SK-N-SH (cell line): ENCODE measurements around the gene FBXO47. TPM values are rescaled to one million over a fixed set of nuclear protein-coding genes. Genes with fewer than 3 reads are reported as not detected.

Source experiments
- CTCF ChIA-PET: fragments of 300-600, 350-600 bp; formaldehyde crosslinking; extraction: SDS; loops from one replicate; lab custom pipeline; 2021; lab: Yijun Ruan, JAX
- POLR2A ChIA-PET: fragments of 350-600 bp; sonication (Branson Sonifier 250); formaldehyde crosslinking; extraction: SDS; loops from one replicate; lab custom pipeline; 2020; ENCODE audit warnings: antibody characterized with exemption, inconsistent platforms; lab: Yijun Ruan, JAX
- DNase-seq: peaks from one replicate; pipeline ENCODE4 v3.0.0; 2012
- H2AFZ ChIP-seq: fragments of 200-600 bp; sonication (generic); 2 replicates; pipeline ENCODE4 v1.8.1; 2016; ENCODE audit warnings: antibody characterized with exemption, mild to moderate bottlenecking, low read depth
- H3F3A ChIP-seq: fragments of 200-600 bp; sonication (generic); replicated peaks from 2 replicates; pipeline ENCODE3; 2016; ENCODE audit warnings: antibody characterized with exemption, mild to moderate bottlenecking; ENCODE audit not compliant: insufficient read depth
- H3K27ac ChIP-seq, 2 experiments: fragments of 200-500 bp in 1 of 2; fragments of 200-600 bp in 1 of 2; sonication (Bioruptor generic) in 1 of 2; sonication (generic), shearing (Covaris generic) in 1 of 2; 2 replicates each; pipeline versions ENCODE4 v1.5.1 to v1.6.1; 2014 to 2016; ENCODE audit warnings: low read depth in 2 of 2, inconsistent platforms in 1 of 2, low read length in 1 of 2, mild to moderate bottlenecking in 1 of 2, mixed read lengths in 1 of 2
- H3K27me3 ChIP-seq: fragments of 200-600 bp; sonication (generic), shearing (Covaris generic); 2 replicates; pipeline ENCODE4 v1.6.1; 2016; ENCODE audit warnings: mixed run types; ENCODE audit not compliant: insufficient read depth
- H3K36me3 ChIP-seq, 2 experiments: fragments of 200-500 bp in 1 of 2; fragments of 200-600 bp in 1 of 2; sonication (Bioruptor generic) in 1 of 2; sonication (generic) in 1 of 2; replicated peaks in 1 of 2; 2 replicates each; pipeline versions ENCODE3 to v1.5.1; 2014 to 2016; ENCODE audit warnings: low read length in 1 of 2, mild to moderate bottlenecking in 1 of 2; ENCODE audit not compliant: insufficient read depth in 2 of 2, control insufficient read depth in 1 of 2
- H3K4me1 ChIP-seq, 2 experiments: fragments of 200-500 bp in 1 of 2; fragments of 200-600 bp in 1 of 2; sonication (Bioruptor generic) in 1 of 2; sonication (generic), shearing (Covaris generic) in 1 of 2; 2 replicates each; pipeline versions ENCODE4 v1.5.1 to v1.6.1; 2014 to 2016; ENCODE audit warnings: low read depth in 1 of 2, low read length in 1 of 2, mixed run types in 1 of 2; ENCODE audit not compliant: insufficient read depth in 2 of 2, control insufficient read depth in 1 of 2
- H3K4me2 ChIP-seq: fragments of 200-600 bp; sonication (generic), shearing (Covaris generic); 2 replicates; pipeline ENCODE4 v1.6.1; 2017; ENCODE audit warnings: mixed run types
- H3K4me3 ChIP-seq, 2 experiments: fragments of 200-500 bp in 1 of 2; fragments of 200-600 bp in 1 of 2; sonication (Bioruptor generic) in 1 of 2; sonication (generic), shearing (Covaris generic) in 1 of 2; 2 replicates each; pipeline versions ENCODE4 v1.5.1 to v1.8.1; 2014 to 2016; ENCODE audit warnings: low read depth in 2 of 2, inconsistent platforms in 1 of 2, low read length in 1 of 2, mild to moderate bottlenecking in 1 of 2, mixed read lengths in 1 of 2, moderate library complexity in 1 of 2
- H3K79me2 ChIP-seq: fragments of 200-600 bp; sonication (generic); 2 replicates; pipeline ENCODE4 v1.8.1; 2017; ENCODE audit warnings: mild to moderate bottlenecking; ENCODE audit not compliant: insufficient read depth
- H3K9ac ChIP-seq: fragments of 200-600 bp; sonication (generic); 2 replicates; pipeline ENCODE4 v1.6.1; 2017; ENCODE audit warnings: mixed run types
- H3K9me2 ChIP-seq: fragments of 200-600 bp; sonication (generic); 2 replicates; pipeline ENCODE4 v1.6.1; 2017; ENCODE audit warnings: mixed run types
- H3K9me3 ChIP-seq: fragments of 200-600 bp; sonication (generic); 2 replicates; pipeline ENCODE4 v1.6.1; 2017; ENCODE audit warnings: mixed run types, mild to moderate bottlenecking, moderate library complexity
- H4K20me1 ChIP-seq: fragments of 200-600 bp; sonication (generic); 2 replicates; pipeline ENCODE4 v1.6.1; 2017; ENCODE audit warnings: mild to moderate bottlenecking, mixed run types; ENCODE audit not compliant: insufficient read depth
- CHD2 ChIP-seq: fragments of 150-350 bp; IDR thresholded peaks from 2 replicates; pipeline ENCODE4 v1.6.1; 2018; ENCODE audit warnings: low read length; ENCODE audit not compliant: partially characterized antibody
- FOXM1 ChIP-seq: IDR thresholded peaks from 2 replicates; pipeline ENCODE4 v1.4.0; 2012; ENCODE audit warnings: low read depth, mild to moderate bottlenecking
- GATA2 ChIP-seq: sonication (generic); formaldehyde crosslinking; IDR thresholded peaks from 2 replicates; pipeline ENCODE4 v1.5.0; 2020; ENCODE audit warnings: mild to moderate bottlenecking, missing genetic modification reagents
- MEF2A ChIP-seq: IDR thresholded peaks from 2 replicates; pipeline ENCODE4 v1.4.0; 2012; ENCODE audit warnings: low read depth, borderline replicate concordance
- RAD21 ChIP-seq: IDR thresholded peaks from 2 replicates; pipeline ENCODE4 v1.6.1; 2012; ENCODE audit warnings: mild to moderate bottlenecking, low read length
- SMC3 ChIP-seq: IDR thresholded peaks from 2 replicates; pipeline ENCODE4 v1.6.1; 2012; ENCODE audit warnings: low read depth, low read length, improper control_type of control experiment
- USF1 ChIP-seq: IDR thresholded peaks from 2 replicates; pipeline ENCODE4 v1.4.0; 2012; ENCODE audit warnings: low read depth, borderline replicate concordance
- YY1 ChIP-seq: IDR thresholded peaks from 2 replicates; pipeline ENCODE4 v1.4.0; 2012; ENCODE audit warnings: low read depth, mild to moderate bottlenecking
- WGBS: methylation state at CpG from one replicate; pipeline ENCODE4 v1.1.6; 2017; ENCODE audit warnings: low lambda C conversion rate; 5-methylcytosine and 5-hydroxymethylcytosine counted together
- polyA plus RNA-seq, 3 experiments: library from polyadenylated mRNA; depleted of rRNA; stranded (reverse); fragments of >200 nt; gene quantifications; 2 replicates each; pipeline ENCODE4 v1.2.3, GENCODE V29; 2012
- TF ChIP-seq, protein P1 (sequence below): fragments of 200-600 bp; sonication (generic); IDR thresholded peaks from 2 replicates; pipeline ENCODE4 v1.6.1; 2017; ENCODE audit warnings: antibody characterized with exemption, mild to moderate bottlenecking, moderate library complexity

The FBXO47 gene
- polyA plus RNA-seq, 1 of the 3 experiments (the other 2 are of a cell fraction), result not detected

- no peaks in the 10 kb centered on the region for H3K27me3 ChIP-seq
- DNase-seq, result peak; percentile 75
- CTCF ChIA-PET, result interaction anchor here (0.6 to 6.1 kb wide), 64 partner anchors 9 to 369 kb away, joined by 3 to 174 read pairs (median 5); partner anchors contain the start of genes ARL5C, CACNB1, LASP1 and LASP1NB
- no peak overlapping the region for H2AFZ ChIP-seq
- no peak overlapping the region for H3K4me2 ChIP-seq
- POLR2A ChIA-PET, result interaction anchor here (1.0 to 1.7 kb wide), 3 partner anchors 113 to 170 kb away, joined by 4 to 6 read pairs (median 4); partner anchors contain the start of genes LASP1 and RPL23
- H3K27ac ChIP-seq, result no peak overlapping the region
- H3K9me2 ChIP-seq, result no peaks in the 10 kb centered on the region
- H3K4me3 ChIP-seq, result no peak overlapping the region; a peak in 1 of 4 replicates
- no peak for TF ChIP-seq YY1
- peak; percentile 94 for TF ChIP-seq RAD21
- no peak for TF ChIP-seq MEF2A
- TF ChIP-seq CHD2, result no peak
- TF ChIP-seq SMC3, result peak; percentile 91
- TF ChIP-seq, protein P1, sequence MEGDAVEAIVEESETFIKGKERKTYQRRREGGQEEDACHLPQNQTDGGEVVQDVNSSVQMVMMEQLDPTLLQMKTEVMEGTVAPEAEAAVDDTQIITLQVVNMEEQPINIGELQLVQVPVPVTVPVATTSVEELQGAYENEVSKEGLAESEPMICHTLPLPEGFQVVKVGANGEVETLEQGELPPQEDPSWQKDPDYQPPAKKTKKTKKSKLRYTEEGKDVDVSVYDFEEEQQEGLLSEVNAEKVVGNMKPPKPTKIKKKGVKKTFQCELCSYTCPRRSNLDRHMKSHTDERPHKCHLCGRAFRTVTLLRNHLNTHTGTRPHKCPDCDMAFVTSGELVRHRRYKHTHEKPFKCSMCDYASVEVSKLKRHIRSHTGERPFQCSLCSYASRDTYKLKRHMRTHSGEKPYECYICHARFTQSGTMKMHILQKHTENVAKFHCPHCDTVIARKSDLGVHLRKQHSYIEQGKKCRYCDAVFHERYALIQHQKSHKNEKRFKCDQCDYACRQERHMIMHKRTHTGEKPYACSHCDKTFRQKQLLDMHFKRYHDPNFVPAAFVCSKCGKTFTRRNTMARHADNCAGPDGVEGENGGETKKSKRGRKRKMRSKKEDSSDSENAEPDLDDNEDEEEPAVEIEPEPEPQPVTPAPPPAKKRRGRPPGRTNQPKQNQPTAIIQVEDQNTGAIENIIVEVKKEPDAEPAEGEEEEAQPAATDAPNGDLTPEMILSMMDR, result peak; percentile 91
- no peaks in the 10 kb centered on the region for H3K36me3 ChIP-seq
- H3K79me2 ChIP-seq, result no peaks in the 10 kb centered on the region
- no peaks in the 10 kb centered on the region for H3K9me3 ChIP-seq
- H3K4me1 ChIP-seq, result peaks cover 0 to 12% of the 10 kb centered on the region in 2 experiments; a peak in 2 of 4 replicates
- no peaks in the 10 kb centered on the region for H4K20me1 ChIP-seq
- 51% methylated on average over 11 of the region's 11 CpGs for WGBS
- no peak overlapping the region for H3K9ac ChIP-seq
- H3F3A ChIP-seq, result peaks cover 7% of the 10 kb centered on the region
Measured at GRCh38 chr17:38982858-38983746, 15.9 kb upstream of the FBXO47 start.

DNA sequence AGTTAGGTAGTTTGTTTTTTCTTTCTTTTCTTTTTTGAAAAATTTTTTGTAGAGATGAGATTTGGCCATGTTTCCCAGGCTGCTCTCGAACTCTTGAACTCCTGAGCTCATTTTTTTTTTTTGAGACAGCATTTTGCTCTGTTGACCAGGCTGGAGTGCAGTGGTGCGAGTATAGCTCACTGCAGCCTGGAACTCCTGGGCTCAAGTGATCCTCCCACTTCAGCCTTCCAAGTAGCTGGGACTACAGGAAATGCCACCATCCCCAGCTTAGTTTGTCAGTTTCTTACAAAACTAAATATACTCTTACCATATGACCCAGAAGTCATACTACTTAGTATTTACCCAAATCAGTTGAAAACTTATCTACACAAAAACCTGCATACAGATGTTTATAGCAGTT is 14.4 kb upstream of the FBXO47 start:
- Histone ChIP-seq H2AFZ (no peak overlapping the region; the same call in 1 of the 2 replicates), H3K9me3 (no peaks in the 10 kb centered on the region), H4K20me1 (no peaks in the 10 kb centered on the region), H3F3A (peaks cover 7% of the 10 kb centered on the region), H3K4me3 (no peak overlapping the region), H3K9me2 (no peaks in the 10 kb centered on the region), H3K4me2 (no peak overlapping the region), H3K27me3 (no peaks in the 10 kb centered on the region), H3K27ac (no peak overlapping the region), H3K36me3 (no peaks in the 10 kb centered on the region), H3K4me1 (peaks cover 0 to 12% of the 10 kb centered on the region in 2 experiments; a peak in 2 of 4 replicates), H3K79me2 (no peaks in the 10 kb centered on the region), H3K9ac (no peak overlapping the region)
- CTCF ChIA-PET, result interaction anchor here (1.1 to 6.1 kb wide), 8 partner anchors 10 to 263 kb away, joined by 3 to 174 read pairs (median 6); partner anchors contain the start of gene PLXDC1
- TF ChIP-seq, protein P1, result no peak
- TF ChIP-seq USF1, result no peak
- no peak for TF ChIP-seq CHD2
- TF ChIP-seq RAD21, result no peak
- no peak for TF ChIP-seq FOXM1
- TF ChIP-seq GATA2, result no peak
- DNase-seq, result no peak
- WGBS, result 84% methylated on average over 2 of the region's 2 CpGs
- POLR2A ChIA-PET, result no interaction called here
